GM19035 (cell line): Measurements from ENCODE around the gene AHSP.
"Not testable (repeated sequence)": the region's sequence is repeated elsewhere in the genome, so short reads cannot be mapped to it uniquely, and the experiment has no call there.

Experiments
- ATAC-seq: cut with Tn5 transposase; IDR thresholded peaks from one replicate; pipeline ENCODE4 v1.9.1; 2021; ENCODE audit not compliant: unreplicated experiment

Gene AHSP

GRCh38 chr16:31499928-31500327 lies 27.8 kb upstream of the AHSP start:
- ATAC-seq: no peak

DNA sequence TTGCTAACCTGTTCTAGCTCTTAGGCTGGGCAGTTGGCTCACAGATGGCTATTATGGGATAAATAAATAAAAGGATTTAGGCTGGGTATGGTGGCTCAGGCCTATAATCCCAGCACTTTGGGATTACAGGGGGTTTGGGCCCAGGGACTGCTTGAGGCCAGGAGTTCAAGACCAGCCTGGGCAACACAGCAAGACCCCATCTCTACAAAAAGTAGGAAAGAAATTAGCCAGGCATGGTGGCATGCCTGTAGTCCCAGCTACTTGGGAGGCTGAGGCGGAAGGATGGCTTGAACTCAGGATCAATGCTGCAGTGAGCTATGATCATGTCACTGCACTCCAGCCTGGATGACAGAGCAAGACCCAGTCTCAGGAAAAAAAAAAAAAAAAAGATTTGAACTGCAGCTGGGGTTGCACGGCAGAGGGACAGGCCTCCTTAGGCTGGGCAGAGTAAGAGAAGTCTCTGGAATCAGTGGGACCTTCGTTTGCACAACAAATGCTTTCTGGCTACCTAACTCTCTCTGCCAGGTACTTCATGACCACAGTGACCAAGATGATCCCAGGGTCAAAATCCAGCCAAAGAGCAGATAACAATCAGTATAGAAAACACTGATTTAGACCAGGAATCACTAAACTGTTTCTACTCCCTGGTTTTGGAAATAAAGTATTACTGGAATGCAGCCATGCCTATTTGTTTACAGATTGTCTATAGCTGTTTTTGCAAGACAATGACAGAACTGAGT lies 26.3 kb upstream of the AHSP start:
- ATAC-seq: no peak

DNA sequence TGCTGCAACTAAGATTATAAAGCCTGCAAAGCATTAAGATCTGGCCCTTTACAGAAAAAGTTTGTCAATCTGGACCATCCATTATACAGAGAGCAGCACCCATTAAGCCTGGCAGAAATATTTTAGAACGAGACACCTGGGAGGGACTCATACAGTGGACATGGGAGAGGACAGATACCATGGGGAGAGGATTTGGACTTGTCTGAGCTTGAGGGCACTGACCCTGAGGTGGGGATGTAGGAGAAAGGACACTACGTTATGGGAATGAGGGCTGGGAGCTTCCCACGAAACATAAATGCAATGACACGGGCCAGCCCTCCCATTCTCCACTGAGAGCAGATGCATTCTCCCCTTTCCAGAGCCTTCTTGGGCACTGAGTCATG lies 25.7 kb upstream of the AHSP start:
- no peak for ATAC-seq

DNA sequence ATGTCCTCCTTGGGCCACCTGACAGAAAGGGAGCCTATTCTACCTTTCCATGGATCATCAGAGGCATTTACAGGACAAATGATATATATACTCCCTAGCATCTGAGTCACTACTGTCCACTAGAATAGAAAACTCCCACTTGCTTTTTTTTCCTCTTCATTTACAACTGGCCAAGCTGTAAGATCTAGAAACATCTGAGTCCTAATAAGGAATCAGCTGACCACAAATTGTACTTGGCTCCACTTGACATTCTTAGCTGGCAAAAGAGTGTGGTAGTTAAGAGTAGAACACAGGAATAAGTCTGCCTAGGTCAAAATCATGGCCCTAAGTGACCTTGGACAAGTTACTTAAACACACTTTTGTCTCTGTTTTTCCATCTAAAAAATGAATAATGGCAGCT lies 24.7 kb upstream of the AHSP start:
- no peak for ATAC-seq

DNA sequence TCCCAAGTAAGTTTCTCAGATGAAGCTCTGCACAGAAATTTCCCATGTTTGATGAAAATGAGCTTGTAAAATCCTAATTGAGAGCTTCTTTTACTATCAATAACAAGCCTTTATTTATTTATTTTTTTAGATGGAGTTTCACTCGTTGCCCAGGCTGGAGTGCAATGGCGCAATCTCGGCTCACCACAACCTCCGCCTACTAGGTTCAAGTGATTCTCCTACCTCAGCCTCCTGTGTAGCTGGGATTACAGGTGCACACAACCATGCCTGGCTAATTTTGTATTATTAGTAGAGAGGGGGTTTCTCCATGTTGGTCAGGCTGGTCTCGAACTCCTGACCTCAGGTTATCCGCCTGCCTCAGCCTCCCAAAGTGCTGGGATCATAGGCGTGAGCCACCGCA lies 24.1 kb upstream of the AHSP start:
- ATAC-seq: not testable (repeated sequence)

- no peak for ATAC-seq
Measured at GRCh38 chr16:31504159-31504558, 23.5 kb upstream of the AHSP start.

DNA sequence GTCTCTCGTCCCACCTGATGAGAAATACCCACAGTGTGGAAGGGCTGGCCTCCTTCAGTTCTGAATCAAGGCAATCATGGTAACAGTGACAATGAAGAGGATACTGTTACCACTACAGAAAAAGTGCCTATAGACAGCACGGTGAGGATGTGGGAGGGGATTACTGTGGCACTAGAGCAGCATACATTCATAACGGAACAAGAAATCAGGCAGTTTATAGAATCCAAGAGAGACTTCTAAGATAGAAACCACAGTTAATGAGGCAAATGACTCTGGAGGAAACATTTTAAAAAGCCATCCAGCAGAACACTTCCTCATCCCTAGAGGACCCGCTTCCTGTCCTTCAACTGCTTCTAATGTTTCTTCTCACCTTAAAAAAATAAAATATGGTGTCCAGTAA lies 22.2 kb upstream of the AHSP start:
- no peak for ATAC-seq

- peak; percentile 2 for ATAC-seq
Measured at GRCh38 chr16:31507617-31507928, 20.1 kb upstream of the AHSP start.

DNA sequence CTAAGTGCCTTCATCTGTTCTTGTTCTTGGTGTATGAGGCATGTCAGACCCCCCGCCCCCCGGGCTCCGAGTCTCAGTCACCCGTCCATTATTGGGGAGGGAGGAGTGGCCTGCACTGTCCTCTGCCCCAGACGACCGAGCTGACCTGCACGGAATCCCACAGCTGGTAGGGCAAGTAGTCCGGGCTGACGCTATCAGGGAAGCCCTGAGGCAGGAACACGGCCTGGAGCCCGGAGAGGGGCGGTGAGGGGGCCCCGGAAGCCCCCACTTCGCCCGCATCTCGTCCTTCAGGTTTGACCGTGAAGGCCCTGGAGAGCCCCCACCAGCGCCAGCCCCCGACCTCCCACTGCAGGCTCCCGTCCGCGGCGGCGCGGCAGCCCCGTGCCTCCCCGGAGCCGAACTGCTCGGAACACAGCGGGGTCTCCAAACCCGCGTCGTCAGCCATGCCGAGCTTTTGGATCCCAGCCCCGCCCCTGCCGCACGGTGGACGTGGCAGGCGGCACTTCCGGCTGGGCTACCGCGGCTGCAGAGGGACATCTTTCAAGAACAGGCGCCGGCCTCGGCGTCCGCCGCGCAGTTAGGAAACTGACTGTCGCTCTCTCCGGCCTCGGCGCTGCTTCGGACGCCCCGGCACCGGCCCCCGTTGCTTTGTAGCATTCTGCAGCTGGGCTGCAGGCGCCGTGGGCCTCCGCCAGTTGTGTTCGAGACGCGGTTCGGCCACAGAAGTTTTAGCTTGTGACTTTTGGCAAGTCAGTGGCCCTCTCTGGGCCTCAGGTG lies 19.6 kb upstream of the AHSP start, which contains the start of gene RUSF1:
Gene RUSF1, minus strand, starts transcription at position 463 of the 777 bp plus-strand sequence. Its CDS starts 18 bp downstream, at position 445.
- ATAC-seq: peak; percentile 82

DNA sequence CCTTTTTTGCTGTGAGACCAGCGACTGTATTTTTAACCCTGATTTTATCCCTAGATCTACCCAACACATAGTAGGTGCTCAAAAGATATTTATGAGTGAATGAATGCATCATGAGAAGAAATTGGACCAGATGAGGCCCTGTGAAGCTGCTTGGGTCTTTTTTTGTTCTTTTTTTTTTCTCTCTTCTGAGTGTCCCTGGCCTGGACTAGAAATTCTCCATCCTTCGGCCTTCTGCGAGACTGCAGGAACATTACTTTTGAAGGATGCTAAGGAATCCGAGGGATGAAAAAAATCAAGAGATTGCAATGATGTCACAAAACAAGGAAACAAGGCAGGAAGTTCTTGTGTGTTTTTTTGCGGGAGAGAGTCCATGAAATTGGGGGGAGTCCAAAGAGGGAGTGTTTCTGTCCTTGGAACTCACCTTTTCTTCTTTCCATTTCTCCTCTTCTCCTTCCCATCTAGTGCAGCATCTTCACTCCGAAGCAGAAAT lies 18.9 kb upstream of the AHSP start:
- peak; percentile 5 for ATAC-seq

DNA sequence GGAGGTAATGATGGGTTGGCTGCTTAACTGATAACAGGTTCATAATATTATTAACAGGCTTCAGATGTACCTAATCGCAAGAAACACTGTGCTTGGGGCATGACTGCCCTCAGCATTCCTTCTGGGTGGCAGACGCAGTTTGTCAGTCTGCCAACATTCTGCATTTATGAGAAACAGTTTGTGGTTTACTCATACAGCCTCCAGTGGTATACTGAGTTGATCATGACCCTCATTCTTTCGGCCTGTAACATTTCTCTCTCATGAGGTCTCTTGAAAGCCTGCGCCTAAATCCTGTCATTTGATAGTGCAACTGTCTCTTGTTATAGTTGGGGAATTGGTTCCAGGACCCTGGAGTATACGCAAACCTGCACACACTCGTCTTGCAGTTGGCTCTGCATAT lies 14.6 kb upstream of the AHSP start:
- no peak for ATAC-seq

GRCh38 chr16:31513884-31514283 lies 13.8 kb upstream of the AHSP start:
- no peak for ATAC-seq

DNA sequence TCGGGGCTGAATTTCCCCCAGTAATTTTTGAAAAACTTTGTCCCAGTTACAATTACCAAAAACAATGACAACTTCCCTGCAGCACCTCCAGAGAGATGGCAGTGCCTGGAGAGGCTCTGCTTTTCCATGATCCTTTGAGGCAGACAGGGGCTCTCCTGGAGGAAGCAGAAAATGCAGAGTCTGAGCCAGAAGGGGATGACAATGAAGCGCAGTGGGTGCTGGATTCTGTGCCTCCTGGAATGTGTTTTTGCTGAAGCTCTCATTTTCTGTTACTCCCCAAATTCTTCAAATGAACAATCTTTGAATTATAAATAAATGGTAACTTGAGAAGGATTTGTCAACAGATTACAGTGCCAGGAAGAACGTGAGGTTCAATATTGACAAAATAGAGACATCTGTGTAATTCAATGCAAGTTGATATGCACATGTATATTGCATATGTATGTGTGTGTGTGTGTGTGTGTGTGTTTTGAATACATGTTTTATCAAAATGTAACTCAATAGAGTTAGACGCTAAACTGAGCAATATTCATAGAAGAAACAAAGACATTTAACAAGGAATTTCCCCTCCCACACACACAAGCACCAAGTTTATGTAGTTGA lies 9.8 kb upstream of the AHSP start:
- no peak for ATAC-seq

GRCh38 chr16:31519759-31520431 lies 7.8 kb upstream of the AHSP start:
- no peak for ATAC-seq

GRCh38 chr16:31521368-31521767 lies 6.3 kb upstream of the AHSP start:
- no peak for ATAC-seq

DNA sequence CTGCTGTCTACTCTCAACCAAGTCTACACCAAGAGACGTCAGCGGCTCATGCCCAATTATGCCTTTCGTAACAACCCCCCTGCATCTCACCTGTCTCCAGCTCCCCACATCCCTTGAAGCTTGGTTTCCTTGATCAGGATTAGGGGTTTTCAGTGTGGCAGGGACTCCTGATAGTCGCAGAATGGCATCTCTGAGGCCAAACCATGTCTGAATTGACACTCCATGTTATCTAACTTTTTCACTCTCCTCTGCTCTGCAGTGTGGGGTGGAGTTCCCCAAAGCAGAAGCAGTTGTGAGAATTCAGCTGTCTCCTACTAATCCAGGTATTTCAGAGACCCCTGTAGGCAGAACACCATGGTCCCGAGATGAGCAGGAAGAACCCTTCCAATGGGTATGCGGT lies 5.6 kb upstream of the AHSP start:
- ATAC-seq: no peak

- not testable (repeated sequence) for ATAC-seq
Measured at GRCh38 chr16:31523768-31524167, 3.9 kb upstream of the AHSP start.

GRCh38 chr16:31525113-31525512 lies 2.6 kb upstream of the AHSP start:
- ATAC-seq: no peak

DNA sequence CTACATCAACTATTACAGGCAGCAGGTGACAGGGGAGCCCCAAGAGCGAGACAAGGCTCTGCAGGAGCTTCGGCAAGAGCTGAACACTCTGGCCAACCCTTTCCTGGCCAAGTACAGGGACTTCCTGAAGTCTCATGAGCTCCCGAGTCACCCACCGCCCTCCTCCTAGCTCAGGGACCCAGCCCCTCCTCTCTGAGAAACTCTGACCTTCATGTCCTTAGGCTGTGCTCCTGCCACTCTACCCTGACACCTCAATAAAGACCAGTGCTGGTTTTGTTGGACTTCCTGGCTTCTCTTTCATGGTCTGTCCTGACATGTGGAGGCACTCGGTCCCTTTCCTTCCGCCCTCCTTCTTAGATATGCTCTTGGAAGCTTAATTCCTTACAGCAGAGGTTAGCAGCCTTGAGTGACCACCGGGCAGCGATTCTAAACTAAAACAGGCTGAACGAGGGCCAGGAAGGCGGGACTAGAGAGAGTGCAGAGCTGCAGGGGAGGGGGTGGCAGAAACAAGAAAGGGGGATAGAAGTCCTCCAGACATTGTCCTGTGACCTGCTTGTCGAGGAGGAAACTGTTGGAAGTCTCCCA lies 915 bp downstream of the AHSP start:
- no peak for ATAC-seq

DNA sequence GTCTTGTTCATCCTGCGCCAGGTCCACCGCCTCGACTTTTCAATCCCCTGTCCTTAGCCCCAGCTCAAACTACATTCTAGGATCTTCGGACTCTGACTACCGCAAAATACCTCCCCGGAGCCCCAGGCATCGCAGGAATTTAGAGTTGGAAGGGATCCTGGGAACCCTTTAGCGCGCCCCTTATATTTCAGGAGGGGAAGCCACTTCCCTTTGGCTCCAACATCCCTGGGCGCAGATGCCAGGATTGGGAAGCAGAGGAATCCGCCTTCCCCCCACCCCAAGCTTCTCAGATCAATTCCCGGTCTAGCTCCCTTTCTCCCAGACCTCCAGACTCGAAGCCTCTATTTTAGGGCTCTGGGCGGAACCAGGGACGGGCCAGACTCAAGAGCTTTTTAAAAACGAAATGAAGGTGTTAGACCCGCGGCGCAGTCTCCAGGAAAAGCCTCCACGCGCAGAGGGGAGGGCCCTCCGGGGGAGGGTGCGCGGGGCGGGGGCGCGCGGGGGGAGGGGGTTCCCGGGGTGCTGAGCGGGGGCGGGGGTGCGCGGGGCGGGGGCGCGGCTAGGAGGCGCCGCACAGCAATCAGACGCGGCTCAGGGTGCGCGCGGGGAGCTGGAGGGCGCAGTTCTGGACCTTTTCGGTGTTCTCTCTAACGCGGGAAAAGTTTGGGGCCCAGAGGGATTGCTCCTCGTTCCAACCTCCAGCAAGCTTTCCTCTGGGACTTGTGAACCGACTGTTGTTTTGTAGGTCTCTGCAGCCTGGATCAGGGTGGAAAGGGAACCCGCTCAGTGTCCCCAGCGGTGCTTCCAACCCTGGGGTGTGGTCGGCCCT lies 1.6 kb downstream of the AHSP start:
- no peak for ATAC-seq
